MM.1S (cell line): ENCODE measurements around the gene NRIP3.

Source experiments
- DNase-seq: peaks from one replicate; pipeline ENCODE4 v3.0.0-alpha.2; 2015
- H2AFZ ChIP-seq: fragments of 300-600 bp; sonication (generic); 2 replicates; pipeline ENCODE4 v1.6.0; 2016; ENCODE audit warnings: antibody characterized with exemption, low read length
- H3F3A ChIP-seq: fragments of 300-600 bp; sonication (generic); 2 replicates; pipeline ENCODE4 v1.6.1; 2016; ENCODE audit warnings: mild to moderate bottlenecking, antibody characterized with exemption, low read length, moderate library complexity, mixed read lengths; ENCODE audit not compliant: insufficient read depth
- H3K27ac ChIP-seq: fragments of 300-600 bp; sonication (generic); 2 replicates; pipeline ENCODE4 v1.5.1; 2016; ENCODE audit warnings: mild to moderate bottlenecking, low read length
- H3K27me3 ChIP-seq: fragments of 300-600 bp; sonication (generic); replicated peaks from 2 replicates; pipeline ENCODE4 v1.6.0; 2016; ENCODE audit warnings: low read length; ENCODE audit not compliant: insufficient read depth
- H3K36me3 ChIP-seq: fragments of 300-600 bp; sonication (generic); replicated peaks from 2 replicates; pipeline ENCODE4 v1.6.1; 2016; ENCODE audit warnings: mild to moderate bottlenecking, low read length, mixed read lengths; ENCODE audit not compliant: insufficient read depth
- H3K4me1 ChIP-seq: fragments of 300-600 bp; sonication (generic); 2 replicates; pipeline ENCODE4 v1.6.1; 2016; ENCODE audit warnings: low read length, mixed read lengths
- H3K4me2 ChIP-seq: fragments of 300-600 bp; sonication (generic); 2 replicates; pipeline ENCODE4 v1.6.0; 2016; ENCODE audit warnings: low read depth, low read length
- H3K4me3 ChIP-seq: fragments of 300-600 bp; sonication (generic); 2 replicates; pipeline ENCODE4 v1.5.1; 2016; ENCODE audit warnings: low read length, mixed read lengths
- H3K79me2 ChIP-seq: fragments of 300-600 bp; sonication (generic); 2 replicates; pipeline ENCODE4 v1.6.1; 2016; ENCODE audit warnings: mixed run types, low read length, mixed read lengths
- H3K9ac ChIP-seq: fragments of 300-600 bp; sonication (generic); 2 replicates; pipeline ENCODE4 v1.6.1; 2016; ENCODE audit warnings: low read length, mixed read lengths
- H3K9me2 ChIP-seq: fragments of 300-600 bp; sonication (generic); replicated peaks from 2 replicates; pipeline ENCODE4 v1.6.1; 2016; ENCODE audit warnings: mild to moderate bottlenecking, low read length, mixed read lengths; ENCODE audit not compliant: insufficient read depth
- H3K9me3 ChIP-seq: fragments of 300-600 bp; sonication (generic); replicated peaks from 2 replicates; pipeline ENCODE4 v1.6.1; 2016; ENCODE audit warnings: mild to moderate bottlenecking, low read length, mixed read lengths; ENCODE audit not compliant: insufficient read depth
- H4K20me1 ChIP-seq: fragments of 300-600 bp; sonication (generic); 2 replicates; pipeline ENCODE4 v1.6.1; 2016; ENCODE audit warnings: mild to moderate bottlenecking, low read length, moderate library complexity, mixed read lengths; ENCODE audit not compliant: insufficient read depth
- EZH2 ChIP-seq: fragments of 300-600 bp; sonication (generic); optimal IDR thresholded peaks from 2 replicates; pipeline ENCODE3; 2017; ENCODE audit warnings: low read depth, mild to moderate bottlenecking, antibody characterized with exemption, low read length, mixed read lengths
- EZH2phosphoT487 ChIP-seq: fragments of 300-600 bp; sonication (generic); IDR thresholded peaks from 2 replicates; pipeline ENCODE4 v1.6.1; 2018; ENCODE audit warnings: antibody characterized with exemption, low read length
- TF ChIP-seq, protein P1 (sequence below): fragments of 300-600 bp; sonication (generic); IDR thresholded peaks from 2 replicates; pipeline ENCODE4 v1.5.1; 2016; ENCODE audit warnings: antibody characterized with exemption, low read length, mixed read lengths

The NRIP3 gene

GRCh38 chr11:9005087-9005486 lies 1.3 kb upstream of the NRIP3 start:
- H2AFZ ChIP-seq, result no peak overlapping the region
- H3K36me3 ChIP-seq, result no peaks in the 10 kb centered on the region
- peaks cover 9% of the 10 kb centered on the region; the same call in 1 of the 2 replicates for H3K27me3 ChIP-seq
- H3K4me1 ChIP-seq, result no peaks in the 10 kb centered on the region
- DNase-seq, result no peak
- H3K4me3 ChIP-seq, result no peak overlapping the region
- H3K79me2 ChIP-seq, result no peaks in the 10 kb centered on the region
- no peaks in the 10 kb centered on the region for H4K20me1 ChIP-seq
- TF ChIP-seq, protein P1, sequence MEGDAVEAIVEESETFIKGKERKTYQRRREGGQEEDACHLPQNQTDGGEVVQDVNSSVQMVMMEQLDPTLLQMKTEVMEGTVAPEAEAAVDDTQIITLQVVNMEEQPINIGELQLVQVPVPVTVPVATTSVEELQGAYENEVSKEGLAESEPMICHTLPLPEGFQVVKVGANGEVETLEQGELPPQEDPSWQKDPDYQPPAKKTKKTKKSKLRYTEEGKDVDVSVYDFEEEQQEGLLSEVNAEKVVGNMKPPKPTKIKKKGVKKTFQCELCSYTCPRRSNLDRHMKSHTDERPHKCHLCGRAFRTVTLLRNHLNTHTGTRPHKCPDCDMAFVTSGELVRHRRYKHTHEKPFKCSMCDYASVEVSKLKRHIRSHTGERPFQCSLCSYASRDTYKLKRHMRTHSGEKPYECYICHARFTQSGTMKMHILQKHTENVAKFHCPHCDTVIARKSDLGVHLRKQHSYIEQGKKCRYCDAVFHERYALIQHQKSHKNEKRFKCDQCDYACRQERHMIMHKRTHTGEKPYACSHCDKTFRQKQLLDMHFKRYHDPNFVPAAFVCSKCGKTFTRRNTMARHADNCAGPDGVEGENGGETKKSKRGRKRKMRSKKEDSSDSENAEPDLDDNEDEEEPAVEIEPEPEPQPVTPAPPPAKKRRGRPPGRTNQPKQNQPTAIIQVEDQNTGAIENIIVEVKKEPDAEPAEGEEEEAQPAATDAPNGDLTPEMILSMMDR, result no peak
- no peak for TF ChIP-seq EZH2phosphoT487
- TF ChIP-seq EZH2, result no peak
- H3K4me2 ChIP-seq, result no peak overlapping the region
- H3K9me3 ChIP-seq, result no peaks in the 10 kb centered on the region
- H3K9me2 ChIP-seq, result no peaks in the 10 kb centered on the region
- no peak overlapping the region for H3K9ac ChIP-seq
- no peaks in the 10 kb centered on the region for H3F3A ChIP-seq
- no peak overlapping the region for H3K27ac ChIP-seq

GRCh38 chr11:9004183-9004926 lies 554 bp upstream of the NRIP3 start:
- Histone ChIP-seq H3K79me2 (no peaks in the 10 kb centered on the region), H3K36me3 (no peaks in the 10 kb centered on the region), H3K9ac (no peak overlapping the region), H3F3A (no peaks in the 10 kb centered on the region), H3K4me3 (no peak overlapping the region), H3K4me1 (no peaks in the 10 kb centered on the region), H4K20me1 (no peaks in the 10 kb centered on the region), H3K9me3 (no peaks in the 10 kb centered on the region), H3K27ac (no peak overlapping the region), H3K9me2 (no peaks in the 10 kb centered on the region), H3K27me3 (peaks cover 9% of the 10 kb centered on the region; the same call in 1 of the 2 replicates), H2AFZ (no peak overlapping the region), H3K4me2 (peak overlapping the region; percentile 73; the same call in 1 of the 2 replicates)
- DNase-seq, result no peak
- no peak for TF ChIP-seq EZH2phosphoT487
- no peak for TF ChIP-seq EZH2
- TF ChIP-seq, protein P1, result no peak

GRCh38 chr11:9002920-9003572 lies 755 bp downstream of the NRIP3 start:
- Histone ChIP-seq H2AFZ (0 out of 2 replicates have a peak overlapping the region, but pooled peaks have one; percentile 22), H3F3A (no peaks in the 10 kb centered on the region), H3K27me3 (peaks cover 9% of the 10 kb centered on the region; the same call in 1 of the 2 replicates), H3K79me2 (no peaks in the 10 kb centered on the region), H3K4me2 (peak overlapping the region; percentile 73; the same call in 1 of the 2 replicates), H3K9me2 (no peaks in the 10 kb centered on the region), H3K9me3 (no peaks in the 10 kb centered on the region), H3K4me3 (peak overlapping the region; percentile 36), H3K36me3 (no peaks in the 10 kb centered on the region), H3K9ac (no peak overlapping the region), H3K27ac (no peak overlapping the region), H4K20me1 (no peaks in the 10 kb centered on the region), H3K4me1 (no peaks in the 10 kb centered on the region)
- DNase-seq, result no peak
- no peak for TF ChIP-seq EZH2phosphoT487
- no peak for TF ChIP-seq EZH2
- TF ChIP-seq, protein P1, result no peak
